K562 (cell line): ENCODE measurements around the gene SH3RF1. TPM values are rescaled to one million over a fixed set of nuclear protein-coding genes. Genes with fewer than 3 reads are reported as not detected.

ENCODE experiments used
- CTCF ChIP-seq, 3 experiments: IDR thresholded peaks in 2 of 3; conservative IDR thresholded peaks in 1 of 3; 2 replicates each; pipeline ENCODE4 v1.5.1; 2011 to 2012; ENCODE audit warnings: low read length in 3 of 3, mild to moderate bottlenecking in 3 of 3, control low read depth in 2 of 3, improper control_type of control experiment in 1 of 3, inconsistent platforms in 1 of 3, low read depth in 1 of 3, mixed read lengths in 1 of 3, moderate library complexity in 1 of 3; ENCODE audit not compliant: insufficient read depth in 2 of 3
- HDAC8 ChIP-seq: fragments of 450-650 bp; IDR thresholded peaks from 2 replicates; pipeline ENCODE4 v1.6.1; 2016; ENCODE audit warnings: mild to moderate bottlenecking, missing genetic modification characterization, moderate library complexity, missing compliant biosample characterization
- HOXB6 ChIP-seq: fragments of 250-450 bp; sonication (Bioruptor Pico); IDR thresholded peaks from 2 replicates; pipeline ENCODE4 v1.5.1; 2022; ENCODE audit warnings: mild to moderate bottlenecking, borderline replicate concordance
- MAFF ChIP-seq: IDR thresholded peaks from 2 replicates; pipeline ENCODE4 v1.6.1; 2012; ENCODE audit warnings: low read length, improper control_type of control experiment
- RBM14 ChIP-seq: fragments of 200-400 bp; formaldehyde crosslinking; IDR thresholded peaks from 2 replicates; pipeline ENCODE4 v1.6.1; 2018; ENCODE audit warnings: low read depth, mild to moderate bottlenecking, low read length, moderate library complexity, borderline replicate concordance; ENCODE audit not compliant: insufficient read depth
- SAFB2 ChIP-seq: fragments of 200-400 bp; formaldehyde crosslinking; IDR thresholded peaks from 2 replicates; pipeline ENCODE4 v1.6.1; 2018; ENCODE audit warnings: borderline replicate concordance, low read length, low read depth, moderate library complexity; ENCODE audit not compliant: severe bottlenecking
- ZC3H4 ChIP-seq: sonication (generic); formaldehyde crosslinking; IDR thresholded peaks from 2 replicates; pipeline ENCODE4 v1.9.0; 2021; ENCODE audit warnings: missing genetic modification reagents, borderline replicate concordance
- ZNF24 ChIP-seq: fragments of 450-650 bp; IDR thresholded peaks from 2 replicates; pipeline ENCODE4 v1.6.1; 2016
- ZNF316 ChIP-seq: fragments of 450-650 bp; IDR thresholded peaks from 2 replicates; pipeline ENCODE4 v1.6.1; 2016
- ZNF384 ChIP-seq: IDR thresholded peaks from 2 replicates; pipeline ENCODE4 v1.6.1; 2012; ENCODE audit warnings: low read depth, low read length, improper control_type of control experiment
- polyA plus RNA-seq, 8 experiments: library from polyadenylated mRNA; depleted of rRNA in 4 of 8; stranded (reverse) in 5 of 8; unstranded in 3 of 8; fragments of >200 nt; fragmentation: Nextera tagmentation in 2 of 8; fragmentation: Illumina TruSeq in 1 of 8; extraction: Ambion mirVana in 2 of 8; extraction: Trizol in 1 of 8; gene quantifications; 2 replicates each; pipeline versions ENCODE4 v1.2.1 to v1.2.3, GENCODE V29; 2011 to 2014; ENCODE audit warnings: inconsistent platforms in 1 of 8, missing spikeins in 1 of 8
- total RNA-seq, 7 experiments: library from RNA; depleted of rRNA in 6 of 7; stranded (reverse); fragments of >200 nt in 6 of 7; fragmentation: Illumina TruSeq in 2 of 7; extraction: Trizol in 2 of 7; gene quantifications; 2 replicates each; pipeline versions ENCODE4 v1.2.1 to v1.2.3, GENCODE V29; 2011 to 2021; ENCODE audit warnings: low replicate concordance in 1 of 7

The SH3RF1 gene
- total and polyA plus RNA-seq, 9 of the 15 experiments (the other 6 are each of a cell fraction or from before 2014, with no cell fraction given), result 0.04 to 0.16 (median 0.11) TPM; not detected in 6

GRCh38 chr4:169110633-169111032 lies 160.1 kb downstream of the SH3RF1 start (continued):
- TF ChIP-seq CTCF (IDR thresholded peaks at IDR 0.05 in 2 of 3, conservative IDR thresholded peaks at IDR 0.05 in 1 of 3; ENCODE audit: insufficient read depth in 2 of 3, low read depth in 1 of 3, low read length in 3 of 3) (no peak), HOXB6 (CRISPR knock-in tag) (no peak), ZNF384 (no peak), ZNF316 (peak; percentile 33; the same call in 1 of the 2 replicates), ZNF24 (no peak), SAFB2 (no peak), RBM14 (no peak), MAFF (no peak; the same call in 1 of the 2 replicates), HDAC8 (no peak), ZC3H4 (CRISPR knock-in tag) (no peak)
